HG03571 (cell line): ENCODE measurements around the gene KRT36.

ENCODE experiments used
- ATAC-seq: cut with Tn5 transposase; IDR thresholded peaks from one replicate; pipeline ENCODE4 v1.9.1; 2021; ENCODE audit not compliant: unreplicated experiment

Gene KRT36

DNA sequence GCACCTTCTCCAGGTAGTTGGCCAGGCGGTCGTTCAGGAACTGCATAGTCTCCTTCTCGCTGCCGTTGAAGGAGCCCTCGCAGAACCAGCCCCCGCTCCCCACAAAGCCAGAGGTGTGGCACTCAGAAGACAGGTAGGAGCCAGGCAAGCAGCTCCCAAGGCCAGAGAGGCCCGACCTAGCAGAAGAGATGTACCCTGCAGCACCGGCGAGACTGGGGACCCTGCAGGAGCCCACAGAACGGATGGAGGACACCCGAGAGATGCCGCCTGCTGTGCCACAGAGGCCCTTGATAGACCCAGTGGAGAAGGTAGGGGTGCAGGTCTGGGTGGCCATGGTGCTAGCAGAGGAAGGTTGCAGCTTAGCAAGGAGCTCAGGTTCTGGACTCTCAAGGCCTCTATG, at the start of gene KRT36:
Gene KRT36 (minus strand): TSS at position 380 of the 400 bp plus-strand sequence. CDS start 46 bp downstream, at position 334.
- ATAC-seq, result no peak

DNA sequence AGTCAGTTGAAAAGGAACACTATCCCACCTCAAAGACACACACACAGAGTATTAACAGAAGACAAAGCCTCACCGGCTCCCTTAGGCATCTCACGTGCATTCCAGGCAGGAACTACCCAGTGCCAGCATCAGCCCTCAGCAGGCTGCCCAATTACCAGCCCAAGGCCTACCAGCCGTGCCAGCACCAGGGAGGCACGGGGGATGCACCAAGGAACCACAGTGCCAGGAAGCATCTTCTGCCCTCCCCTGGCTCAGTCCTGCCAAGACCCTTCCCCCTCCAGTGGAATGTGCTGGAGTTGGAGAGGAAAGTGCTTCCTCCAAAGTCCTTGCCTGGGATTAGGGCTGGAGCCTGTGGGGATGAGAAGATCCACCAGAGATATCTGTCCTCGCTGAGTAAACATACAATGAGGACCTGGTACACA, 49.4 kb upstream of the KRT36 start:
- ATAC-seq, result no peak

DNA sequence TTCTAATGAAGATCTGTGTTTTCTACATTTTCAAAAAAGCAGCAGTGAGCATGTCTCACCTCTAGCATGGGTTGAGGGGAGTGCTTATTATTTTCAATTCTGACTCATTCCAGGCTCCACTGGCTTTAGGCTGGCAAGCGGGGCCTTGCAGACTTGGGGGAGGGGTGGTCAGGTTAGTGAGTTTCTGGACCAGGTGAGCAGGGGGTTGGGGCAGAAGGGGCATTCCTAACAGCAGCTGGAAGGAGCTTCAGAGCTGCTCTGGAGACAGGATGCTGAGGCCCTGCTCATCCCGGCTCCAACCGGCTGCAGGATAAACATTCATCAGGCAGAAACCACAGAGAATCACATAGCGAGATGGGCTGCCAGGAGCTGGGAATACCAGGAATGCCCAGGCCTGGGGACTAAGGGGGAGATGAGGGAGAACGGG, 48.9 kb upstream of the KRT36 start:
- ATAC-seq, result no peak

DNA sequence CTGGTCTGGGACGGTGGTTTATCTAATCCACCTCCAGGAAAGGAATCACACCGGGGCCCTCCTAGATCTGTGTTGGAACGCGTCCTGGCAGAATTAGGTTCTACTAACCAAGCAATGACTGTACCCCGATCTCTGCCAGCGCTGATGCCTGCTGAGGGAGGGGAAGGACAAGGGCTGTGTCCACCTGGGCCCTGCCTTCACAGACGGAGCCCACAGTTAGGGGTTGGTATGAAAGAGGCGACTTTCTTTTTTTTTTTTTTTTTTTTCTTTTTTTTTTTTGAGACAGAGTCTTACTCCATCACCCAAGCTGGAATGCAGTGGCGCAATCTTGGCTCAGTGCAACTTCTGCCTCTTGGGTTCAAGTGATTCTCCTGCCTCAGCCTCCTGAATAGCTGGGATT, 48.3 kb upstream of the KRT36 start:
- no peak for ATAC-seq

DNA sequence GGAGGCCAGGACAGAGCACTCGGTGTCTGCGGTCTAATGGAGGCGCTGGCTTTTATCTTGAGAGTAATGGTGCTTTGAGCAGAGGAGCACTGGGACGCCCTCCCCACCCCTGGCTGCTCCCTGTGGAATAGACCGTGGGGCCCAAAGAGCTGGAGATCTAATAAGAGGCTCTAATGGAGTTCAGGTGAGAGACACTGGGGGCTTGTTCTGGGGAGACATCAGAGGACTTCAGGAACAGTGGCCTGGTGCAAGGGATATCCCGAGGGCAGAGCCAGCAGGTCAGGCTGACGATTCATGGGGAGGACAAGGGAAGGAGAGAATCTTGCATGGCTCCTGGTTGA, 47.9 kb upstream of the KRT36 start:
- ATAC-seq, result no peak

DNA sequence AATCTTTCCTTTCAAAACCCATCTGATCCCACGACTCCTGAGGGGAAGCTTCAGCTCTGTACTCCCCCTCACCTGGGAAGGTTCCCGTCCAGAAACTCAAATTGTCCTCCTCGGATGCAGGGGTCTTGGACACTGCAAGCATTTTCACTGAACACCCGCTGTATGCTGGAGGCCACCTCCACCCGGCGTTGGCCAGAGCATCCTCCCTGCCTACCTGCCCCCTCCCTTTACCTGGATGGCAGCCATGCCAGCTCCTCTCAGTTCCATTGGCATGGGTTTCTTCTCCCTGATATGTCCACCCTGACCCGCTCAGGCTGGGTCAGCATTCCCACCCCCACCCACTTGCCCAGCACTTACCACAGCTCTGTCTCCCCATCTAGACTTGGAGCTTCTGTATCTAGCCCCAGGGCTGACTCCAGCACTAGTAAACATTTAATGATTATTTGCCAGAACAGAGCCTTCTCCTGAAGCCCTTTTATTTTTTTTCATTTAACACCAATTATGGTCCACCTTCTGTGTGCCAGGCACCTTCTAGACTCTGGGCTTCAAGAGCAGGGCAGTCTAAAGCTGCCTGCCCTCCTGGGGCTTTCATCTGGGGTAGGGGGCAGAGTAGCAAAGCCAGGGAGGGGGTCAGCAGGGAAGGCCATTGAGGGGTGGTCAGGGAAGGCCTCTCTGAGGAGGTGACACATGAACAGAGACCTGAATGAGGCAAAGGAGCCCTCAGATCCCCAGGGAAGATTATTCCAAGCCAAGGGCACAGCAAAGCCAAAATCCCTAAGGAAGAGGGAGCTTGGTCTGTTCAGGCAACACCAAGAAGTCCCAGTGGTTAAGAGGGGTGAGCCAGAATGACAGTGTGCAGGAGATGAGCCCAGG, 47.3 kb upstream of the KRT36 start:
- no peak for ATAC-seq

DNA sequence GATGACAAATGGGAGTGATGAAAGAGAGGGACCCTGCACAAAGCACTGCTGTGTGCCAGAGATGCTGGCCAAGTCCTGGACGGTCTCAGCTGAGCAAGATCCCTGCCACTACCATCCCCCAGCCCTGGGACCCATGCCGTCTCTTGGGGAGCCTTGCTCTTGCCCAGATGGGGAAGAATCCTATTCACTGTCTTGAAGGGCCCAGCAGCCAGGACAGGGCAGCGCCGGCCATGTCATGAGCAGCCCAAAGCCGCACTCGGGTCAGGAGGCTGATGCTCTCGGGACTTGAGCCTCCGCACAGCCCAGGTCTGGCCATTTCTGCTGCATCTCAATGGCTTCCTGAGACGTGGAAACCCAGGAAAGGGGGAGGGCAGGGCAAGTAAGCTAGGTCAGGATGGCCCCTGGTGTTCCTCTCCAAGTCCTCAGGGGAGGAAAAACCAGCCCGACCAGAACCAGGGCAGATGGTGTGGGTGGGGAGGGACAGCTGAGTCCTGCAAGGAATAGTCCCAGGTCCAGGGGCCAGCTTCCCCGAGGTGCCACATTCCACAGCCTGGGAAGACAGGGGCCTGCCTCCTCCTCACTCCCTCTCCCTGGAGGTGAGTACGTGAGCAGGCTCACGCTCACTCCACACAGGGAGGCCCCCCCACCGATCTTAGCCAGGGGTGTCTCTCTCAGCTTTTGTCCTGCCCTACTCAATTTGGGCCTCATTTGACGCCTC, 46.2 kb upstream of the KRT36 start:
- no peak for ATAC-seq

DNA sequence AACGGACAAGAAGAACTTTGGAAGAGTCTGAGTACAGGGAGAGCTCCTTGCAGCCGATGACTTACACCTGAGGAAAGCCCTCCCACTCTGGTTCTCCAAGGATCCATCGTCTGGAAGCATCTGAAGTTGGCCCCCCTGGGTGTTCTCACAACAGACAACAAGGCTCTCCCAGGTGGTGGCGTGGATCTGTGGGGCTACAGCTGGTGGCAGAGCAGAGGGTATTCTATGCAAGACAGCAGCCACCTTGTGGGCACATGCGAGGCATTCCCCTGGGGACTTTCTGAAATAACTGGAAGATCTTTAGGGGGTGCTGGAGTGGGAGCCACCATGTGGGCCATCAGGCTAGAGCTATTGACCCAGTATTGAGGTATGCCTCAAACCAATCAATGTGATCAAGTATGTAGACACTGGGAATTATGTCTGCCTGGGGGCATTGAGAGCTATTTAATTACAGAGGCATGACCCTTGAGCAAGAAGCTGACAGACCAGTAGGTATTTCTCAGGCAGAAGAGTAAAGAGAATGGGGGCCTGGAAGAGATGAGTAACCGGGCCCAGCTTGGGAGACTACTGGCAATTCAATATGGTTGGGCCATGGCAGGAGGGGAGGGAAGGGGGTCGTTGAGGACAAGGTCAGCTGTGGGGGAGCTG, 45.3 kb upstream of the KRT36 start:
- ATAC-seq, result no peak

DNA sequence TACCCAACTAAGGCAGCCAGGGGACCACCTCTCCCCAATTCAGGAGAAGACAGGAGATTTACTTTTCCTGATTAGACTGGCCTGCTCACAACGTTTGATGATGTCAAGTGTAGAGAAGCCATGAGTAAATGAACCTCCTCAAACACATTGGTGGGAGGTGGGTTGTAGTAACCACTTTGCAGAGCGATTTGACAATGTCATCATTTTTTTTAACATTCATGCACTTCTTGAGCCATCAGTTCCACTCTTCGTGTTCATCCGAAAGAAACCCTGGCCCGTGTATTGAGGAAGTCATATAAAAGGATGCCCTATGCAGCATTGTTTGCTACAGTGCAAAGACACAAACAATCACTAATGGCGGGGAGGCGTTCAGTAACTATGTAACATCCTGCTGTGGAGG, 43.9 kb upstream of the KRT36 start:
- no peak for ATAC-seq

DNA sequence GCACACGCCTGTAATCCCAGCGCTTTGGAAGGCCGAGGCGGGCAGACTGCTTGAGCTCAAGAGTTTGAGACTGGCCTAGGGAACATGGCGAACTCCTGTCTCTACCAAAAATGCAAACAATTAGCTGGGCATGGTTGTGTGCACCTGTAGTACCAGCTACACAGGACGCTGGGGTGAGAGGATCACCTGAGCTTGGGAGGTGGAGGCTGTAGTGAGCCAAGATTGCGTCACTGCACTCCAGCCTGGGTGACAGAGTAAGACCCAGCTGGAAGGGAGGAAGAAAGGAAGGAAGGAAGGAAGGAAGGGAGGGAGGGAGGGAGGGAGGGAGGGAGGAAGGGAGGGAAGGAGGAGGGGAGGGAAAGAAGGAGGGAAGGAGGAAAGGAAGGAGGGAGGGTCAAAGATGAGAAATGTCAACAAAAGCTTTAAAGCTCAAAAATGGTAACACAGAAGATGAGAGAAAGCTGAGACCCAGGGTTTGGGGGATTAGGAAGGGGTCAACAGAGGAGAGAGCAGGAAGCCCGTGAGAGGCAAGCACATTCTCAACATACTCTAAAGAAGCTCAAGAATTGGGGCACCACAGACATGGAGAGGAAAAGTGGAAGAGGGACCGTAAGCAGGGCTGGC, 43.3 kb upstream of the KRT36 start:
- no peak for ATAC-seq

DNA sequence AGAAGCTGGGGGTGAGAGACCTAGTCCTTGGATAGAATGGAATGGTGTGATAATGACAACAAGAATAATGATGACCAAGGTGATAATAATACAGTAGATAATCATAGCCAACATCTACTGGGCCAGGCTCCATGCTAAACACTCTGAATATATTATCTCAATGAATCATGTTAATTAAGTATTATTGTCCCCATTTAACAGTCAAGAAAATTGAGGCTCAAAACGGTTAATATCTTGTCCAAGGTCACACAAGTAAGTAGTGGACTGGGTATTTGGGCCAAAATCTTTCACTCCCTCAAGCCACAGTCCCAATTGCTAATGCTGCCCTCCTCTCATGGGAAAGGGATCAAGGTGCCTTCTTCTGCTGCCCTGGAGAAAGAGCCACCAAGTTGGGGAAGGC, 42.3 kb upstream of the KRT36 start:
- no peak for ATAC-seq

DNA sequence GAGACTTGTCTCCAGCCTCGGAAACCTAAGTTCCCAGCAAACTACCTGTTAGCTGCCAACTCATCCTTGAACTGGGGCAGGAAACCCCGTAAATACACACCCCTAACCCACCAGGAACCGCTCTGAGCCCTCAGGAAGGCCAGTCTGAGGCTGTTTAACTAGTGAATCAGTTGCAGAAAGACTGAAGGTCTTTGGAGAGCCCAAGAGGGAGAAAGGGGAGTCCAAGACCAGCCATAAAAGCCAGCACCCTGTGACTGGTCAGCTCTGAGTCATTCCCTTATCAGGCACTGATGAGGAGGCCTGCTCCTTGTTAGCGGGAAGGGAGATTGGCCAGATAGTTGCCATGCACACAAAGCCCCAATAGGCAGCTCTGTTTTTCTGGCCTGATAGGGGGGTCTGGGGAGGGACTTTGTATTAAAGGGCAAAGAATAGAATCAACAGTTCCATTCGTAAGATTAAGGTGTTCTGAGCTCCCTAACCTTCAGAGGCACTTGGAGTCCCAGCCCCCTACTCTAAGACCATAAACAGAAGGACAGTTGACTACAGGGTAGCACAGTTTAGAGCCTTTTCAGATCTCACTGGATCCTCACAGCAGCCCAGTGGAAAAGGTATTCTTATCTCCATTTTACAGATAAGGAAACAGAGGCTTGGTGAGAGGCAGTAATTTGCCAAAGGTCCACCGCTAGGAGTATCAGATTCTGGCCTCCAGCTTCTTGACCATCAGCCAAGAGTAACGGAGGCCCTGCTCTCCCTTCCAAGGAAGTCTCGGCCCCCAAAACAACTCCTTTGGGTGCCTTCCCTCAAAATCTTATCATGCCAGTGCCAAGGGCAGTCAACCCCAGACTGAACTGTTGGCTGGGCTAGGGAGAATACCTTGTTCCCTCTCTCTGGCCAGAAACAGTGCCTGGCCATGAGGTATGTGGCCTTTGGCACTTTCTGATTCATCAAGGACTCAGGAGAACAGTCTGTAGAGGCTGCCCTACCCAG, 40.6 kb upstream of the KRT36 start:
- ATAC-seq, result no peak

DNA sequence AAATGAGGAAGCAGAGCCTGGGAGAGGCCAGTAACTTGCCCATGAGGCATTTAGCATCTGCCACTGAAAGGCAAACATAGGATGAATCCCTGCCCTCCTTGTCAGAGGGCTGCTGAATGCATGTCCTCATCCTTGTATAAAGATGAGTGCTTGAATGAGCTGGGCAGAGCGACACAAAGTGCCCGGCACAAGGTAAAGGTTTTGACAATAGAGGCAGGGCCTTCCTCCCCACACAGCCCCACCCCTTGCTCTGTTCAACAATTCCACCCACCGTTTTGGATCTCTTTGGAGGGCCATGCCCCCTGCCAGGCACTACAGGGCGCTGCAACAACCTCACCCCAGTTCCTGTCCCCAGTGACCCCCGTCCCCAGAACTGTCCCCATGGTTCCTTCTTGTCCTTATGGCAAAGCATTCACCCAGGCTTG, 39.8 kb upstream of the KRT36 start:
- no peak for ATAC-seq

DNA sequence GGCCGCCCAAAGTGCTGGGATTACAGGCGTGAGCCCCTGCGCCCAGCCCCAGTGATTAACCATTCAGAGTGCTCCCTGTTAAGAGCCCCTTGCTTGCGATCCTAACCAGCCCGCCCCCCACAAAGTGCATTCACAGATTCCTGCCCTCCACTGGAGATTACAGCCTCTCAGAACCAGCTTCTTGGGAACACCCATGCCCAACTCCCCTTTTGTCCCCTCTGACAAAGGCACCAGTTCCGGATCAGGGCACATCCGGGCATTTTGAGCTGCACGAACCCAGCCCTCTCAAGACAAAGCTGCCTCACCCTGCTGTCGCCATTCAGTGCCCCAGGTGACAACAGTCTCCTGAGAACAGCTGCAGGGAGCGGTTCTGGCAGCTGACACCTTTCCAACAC, 39.2 kb upstream of the KRT36 start:
- ATAC-seq, result no peak

DNA sequence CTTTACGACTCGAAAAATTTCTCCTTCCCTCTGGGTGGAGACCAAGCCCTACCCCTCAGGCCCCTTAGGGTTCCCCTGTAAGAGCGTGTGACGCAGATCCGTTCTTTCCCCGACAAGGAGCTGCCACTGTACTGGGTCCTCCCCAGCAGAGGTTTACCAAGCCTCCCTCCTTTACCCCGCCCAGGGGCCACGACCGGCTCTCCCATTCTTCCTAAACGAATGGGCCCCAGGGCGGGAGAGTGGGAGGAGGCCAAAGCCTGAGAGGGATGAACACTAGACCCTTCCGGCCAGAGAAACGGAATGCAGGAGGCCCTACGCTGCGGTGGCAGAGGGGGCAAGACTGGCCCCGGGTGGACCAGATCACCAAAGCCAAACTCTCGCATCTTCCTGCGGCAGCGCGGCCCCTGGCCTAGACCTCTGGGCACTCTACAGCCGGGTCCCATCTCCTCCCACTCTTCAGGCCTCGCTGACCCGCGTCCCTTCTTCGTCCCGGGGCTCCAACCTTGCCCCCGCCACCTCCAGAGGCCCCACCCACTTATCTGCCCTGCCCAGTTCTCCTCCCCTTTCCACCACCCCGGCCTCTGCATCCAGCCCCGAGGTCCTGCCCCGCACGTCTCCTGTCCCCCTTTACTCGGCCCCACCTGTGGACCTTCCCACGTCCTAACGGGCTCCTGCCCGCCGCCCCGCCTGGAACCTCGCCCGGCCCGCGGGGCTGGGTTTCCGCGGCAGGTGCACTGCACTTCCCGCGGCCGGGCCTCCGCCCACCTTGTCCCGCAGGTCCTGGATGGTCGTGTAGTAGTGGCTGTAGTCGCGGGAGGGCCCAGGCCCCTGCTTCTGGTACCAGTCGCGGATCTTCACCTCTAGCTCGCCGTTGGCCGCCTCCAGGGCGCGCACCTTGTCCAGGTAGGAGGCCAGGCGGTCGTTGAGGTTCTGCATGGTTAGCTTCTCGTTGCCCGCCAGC, 37.6 kb upstream of the KRT36 start:
- ATAC-seq, result no peak

DNA sequence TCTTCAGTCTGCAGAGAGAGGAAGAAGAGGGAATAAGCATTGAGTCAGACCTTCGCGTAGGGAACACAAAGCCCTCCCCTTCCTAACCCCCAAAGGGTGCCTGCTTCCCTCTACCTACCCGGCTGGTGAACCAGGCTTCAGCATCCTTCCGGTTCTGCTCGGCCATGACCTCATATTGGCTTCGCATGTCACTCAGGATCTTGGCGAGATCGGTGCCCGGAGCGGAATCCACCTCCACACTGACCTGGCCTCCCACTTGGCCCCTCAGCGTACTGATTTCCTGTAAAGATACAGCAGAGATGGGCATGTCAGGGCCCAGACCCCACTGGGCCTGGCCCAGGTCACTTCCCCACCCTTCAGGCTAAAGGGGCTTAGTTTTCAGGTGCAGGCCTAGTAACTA, 34.6 kb upstream of the KRT36 start:
- no peak for ATAC-seq

DNA sequence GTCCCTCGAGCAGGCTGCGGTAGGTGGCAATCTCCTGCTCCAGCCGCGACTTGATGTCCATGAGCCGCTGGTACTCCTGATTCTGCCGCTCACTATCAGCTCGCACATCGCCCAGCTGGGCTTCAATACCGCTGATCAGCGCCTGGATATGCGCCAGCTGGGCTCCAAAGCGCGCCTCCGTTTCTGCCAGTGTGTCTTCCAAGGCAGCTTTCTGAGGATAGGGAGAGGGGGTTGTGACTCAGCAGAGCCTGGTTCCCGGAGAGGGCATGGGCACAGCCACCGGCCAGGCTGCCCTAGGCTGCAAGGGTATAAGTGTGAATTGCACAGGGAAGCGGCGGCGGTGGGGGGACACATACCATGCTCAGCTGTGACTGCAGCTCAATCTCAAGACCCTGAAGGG, 34.1 kb upstream of the KRT36 start:
- no peak for ATAC-seq

DNA sequence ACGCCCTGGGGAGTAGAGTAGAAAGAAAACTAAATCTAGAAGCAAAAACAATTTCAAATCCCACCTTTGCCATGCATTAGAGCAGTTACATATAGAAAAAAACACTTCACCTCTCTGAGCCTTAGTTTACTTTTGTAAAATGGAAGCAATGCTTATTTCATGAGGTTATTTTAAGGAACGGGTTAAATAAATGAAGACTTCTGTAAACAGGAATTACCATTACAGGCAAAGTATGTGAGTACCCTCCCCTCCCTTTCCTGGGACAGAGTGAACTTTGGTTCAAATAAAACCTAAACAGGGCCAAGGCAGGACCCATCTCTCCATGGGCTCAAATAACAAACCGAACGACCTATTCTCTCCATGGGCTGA, 33.5 kb upstream of the KRT36 start:
- ATAC-seq, result no peak
